HG03066 (cell line): ENCODE results near the gene TSPEAR.
"Not testable (repeated sequence)": the region's sequence is repeated elsewhere in the genome, so short reads cannot be mapped to it uniquely, and the experiment has no call there.

ENCODE experiments used
- ATAC-seq: cut with Tn5 transposase; IDR thresholded peaks from one replicate; pipeline ENCODE4 v1.9.1; 2021; ENCODE audit warnings: low read depth; ENCODE audit not compliant: unreplicated experiment

The TSPEAR gene

DNA sequence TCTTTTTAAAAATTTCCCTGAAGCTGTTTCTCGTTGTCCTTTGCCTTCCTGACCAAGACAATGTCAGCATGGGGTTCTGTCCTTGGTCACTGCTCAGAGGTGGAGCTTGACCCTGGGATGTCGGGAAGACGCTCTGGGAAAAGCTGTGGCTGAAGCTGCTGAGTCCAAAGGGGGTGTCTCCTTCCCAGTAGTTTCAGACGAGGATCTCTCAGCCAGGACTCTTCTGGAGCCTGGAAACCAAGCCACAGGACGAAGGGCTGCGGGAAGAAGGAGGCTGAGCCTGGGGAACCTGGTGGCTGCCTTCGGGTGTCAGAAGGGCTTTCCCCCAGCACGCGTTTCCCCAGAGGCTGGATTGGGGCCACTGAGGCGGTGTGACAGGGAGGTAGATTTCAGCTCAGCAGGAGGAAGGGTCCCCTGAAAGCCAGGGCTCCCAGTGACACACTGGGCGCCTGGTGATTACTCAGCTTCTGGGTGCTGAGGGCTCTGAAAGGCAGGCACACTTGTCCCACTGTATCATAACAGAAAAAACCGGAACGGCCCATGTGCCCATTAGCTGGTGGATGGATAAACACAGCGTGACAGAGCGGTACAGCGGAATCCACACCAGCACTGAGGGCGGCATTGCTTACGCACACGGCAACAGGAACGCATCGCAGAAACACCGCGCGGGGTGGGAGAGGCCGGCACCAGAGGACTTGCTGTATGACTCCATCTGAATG lies 24.4 kb downstream of the TSPEAR start:
- no peak for ATAC-seq

DNA sequence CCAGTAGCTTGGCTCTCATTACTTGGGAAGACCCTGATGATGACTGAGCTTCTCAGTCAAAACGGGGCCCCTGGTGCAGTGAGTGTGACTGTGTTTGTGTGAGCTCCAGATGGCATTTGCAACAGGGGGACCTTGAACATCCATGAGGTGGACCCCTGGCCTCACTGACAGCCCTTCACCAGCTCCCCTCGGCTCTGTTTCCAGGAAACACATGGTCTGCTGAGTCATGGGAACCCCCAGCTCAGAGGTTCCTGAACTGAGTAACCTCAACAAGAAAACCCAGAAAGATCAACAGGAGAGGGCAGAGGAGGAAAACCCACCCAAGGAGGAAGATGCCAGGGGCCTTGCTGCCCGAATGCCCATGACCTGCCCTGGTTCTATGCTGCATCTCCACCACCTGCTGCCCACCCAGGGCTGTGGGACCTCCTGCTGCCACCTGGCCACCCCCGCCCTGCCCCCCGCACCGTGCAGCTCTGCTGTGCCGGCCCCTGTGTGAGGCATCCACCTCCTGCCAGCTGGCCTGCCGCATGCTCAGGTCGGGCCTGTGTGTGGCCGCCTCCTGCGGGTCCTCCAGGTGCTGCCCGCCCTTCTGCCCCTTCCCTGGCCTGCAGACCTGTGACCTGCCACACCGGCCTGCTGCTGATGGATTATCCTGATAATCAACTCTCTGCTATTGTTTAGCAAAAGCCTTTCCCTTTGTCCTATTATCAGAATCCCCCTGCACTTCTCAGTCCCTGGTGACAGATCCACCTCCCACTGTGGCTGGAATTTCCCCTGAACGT lies 25.2 kb downstream of the TSPEAR start:
- no peak for ATAC-seq

DNA sequence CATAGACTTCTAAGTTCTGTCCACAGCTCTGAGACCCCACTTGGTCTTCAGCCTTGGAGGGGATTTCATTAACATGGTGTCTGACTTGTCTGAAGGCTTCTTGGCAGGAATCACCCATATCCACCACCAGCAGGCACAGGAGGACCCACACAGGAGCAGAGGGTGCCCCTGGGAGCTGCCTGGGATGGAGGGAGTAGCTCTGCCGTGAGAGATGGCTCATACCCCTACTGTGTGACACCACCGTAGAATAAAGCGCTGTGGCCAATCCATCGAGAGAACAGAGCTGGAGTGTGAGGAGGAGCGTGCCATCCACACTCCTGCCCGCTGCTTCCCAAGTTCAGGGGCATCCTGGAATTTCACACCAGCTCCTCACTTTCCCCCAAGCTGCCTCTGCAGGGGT lies 26.3 kb downstream of the TSPEAR start:
- not testable (repeated sequence) for ATAC-seq

DNA sequence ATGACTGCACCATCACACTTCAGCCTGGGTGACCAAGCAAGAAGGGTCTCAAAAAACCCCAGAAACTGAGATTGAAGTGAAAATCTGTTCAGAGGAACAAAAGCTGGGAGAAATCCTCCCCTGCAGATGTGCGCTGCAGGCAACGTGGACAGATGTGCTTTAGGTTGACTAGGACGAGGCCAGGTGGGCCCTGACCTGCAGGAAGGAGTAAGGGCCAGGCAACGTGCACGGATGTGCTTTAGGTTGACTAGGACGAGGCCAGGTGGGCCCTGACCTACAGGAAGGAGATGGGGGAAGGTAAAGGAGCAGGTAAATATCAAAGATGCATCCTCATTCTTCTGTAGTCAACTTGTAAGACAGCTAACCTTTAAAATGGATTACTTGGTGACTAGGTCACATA lies 26.9 kb downstream of the TSPEAR start:
- ATAC-seq = no peak

DNA sequence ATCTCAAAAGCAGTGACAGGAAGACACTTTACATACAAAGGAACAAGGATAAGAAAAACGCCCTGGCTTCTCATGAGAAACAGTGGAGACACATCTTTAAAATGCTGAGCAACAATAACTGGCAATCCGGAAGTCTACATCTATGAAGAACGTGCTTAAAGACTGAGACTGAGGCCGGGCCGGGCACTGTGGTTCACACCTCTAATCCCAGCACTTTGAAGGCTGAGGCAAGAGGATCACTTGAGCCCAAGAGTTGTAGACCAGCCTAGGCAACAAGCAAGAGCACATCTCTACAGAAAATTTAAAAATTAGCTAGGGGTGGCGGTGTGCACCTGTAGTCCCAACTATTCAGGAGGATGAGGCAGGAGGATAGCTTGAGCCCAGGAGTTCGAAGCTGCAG lies 27.3 kb downstream of the TSPEAR start:
- ATAC-seq = no peak

DNA sequence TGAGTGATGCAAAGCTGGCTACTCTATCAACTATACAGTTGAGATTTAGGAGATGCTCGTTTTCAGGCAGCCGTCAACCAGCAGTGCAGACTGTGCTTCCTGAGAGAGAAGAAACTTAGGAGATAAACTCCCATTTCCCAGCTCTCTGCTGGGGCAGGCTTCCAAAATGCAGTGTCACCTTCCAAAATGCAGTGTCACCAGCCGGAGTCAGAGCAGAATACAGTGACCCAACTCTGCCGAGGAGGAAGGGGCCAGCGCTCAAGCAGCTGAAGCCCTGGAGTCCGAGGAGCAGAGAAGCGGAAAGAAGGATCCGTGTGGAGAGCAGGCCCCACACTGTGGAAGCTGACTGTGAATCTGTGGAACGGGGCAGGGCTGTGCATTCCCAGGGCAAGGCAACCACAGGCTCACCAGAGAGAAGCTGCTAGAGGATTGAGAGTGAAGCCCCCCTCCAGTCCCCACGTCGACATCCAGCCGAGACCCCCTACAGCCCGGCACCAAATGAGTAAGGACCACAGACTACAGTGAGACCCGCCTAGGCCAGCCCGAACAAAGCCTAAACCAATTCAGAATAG lies 28.7 kb downstream of the TSPEAR start:
- ATAC-seq = no peak

DNA sequence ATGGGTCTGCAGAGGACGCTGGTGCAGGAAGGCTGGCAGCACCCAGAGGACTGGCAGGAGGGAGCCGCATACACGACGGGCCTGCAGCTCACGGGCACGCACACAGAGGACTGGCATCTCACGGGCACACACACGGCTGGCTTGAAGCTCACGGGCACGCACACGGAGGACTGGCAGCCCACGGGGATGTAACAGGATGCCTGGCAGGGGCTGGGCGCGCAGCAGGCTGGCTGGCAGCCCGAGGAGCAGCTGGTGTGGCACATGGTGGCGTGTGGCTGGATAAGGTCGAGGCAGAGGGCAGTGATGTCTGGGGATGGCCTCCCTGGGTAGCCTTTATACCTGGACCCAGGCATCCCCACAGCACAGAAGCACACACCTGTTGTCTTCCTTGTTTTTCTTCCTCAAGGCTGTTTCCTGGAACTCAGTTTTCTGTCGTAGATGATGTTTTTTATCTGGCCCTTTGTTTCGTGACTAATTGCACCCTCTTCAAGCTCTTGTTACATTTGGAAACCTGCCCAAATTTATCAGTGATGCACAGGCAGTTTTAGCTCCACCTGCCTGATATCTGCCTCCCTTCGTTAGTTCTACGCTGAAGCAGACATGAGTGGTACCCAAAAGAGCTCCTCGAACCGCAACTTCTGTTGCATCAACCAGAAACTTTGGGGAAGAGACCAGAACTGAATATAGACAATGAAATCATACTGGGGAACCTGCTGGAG lies 29.4 kb downstream of the TSPEAR start, which contains the start of gene KRTAP12-1:
KRTAP12-1 (minus strand) TSS at position 303 of the 719 bp plus-strand sequence; CDS start at position 263, 40 bp downstream.
- ATAC-seq = no peak

DNA sequence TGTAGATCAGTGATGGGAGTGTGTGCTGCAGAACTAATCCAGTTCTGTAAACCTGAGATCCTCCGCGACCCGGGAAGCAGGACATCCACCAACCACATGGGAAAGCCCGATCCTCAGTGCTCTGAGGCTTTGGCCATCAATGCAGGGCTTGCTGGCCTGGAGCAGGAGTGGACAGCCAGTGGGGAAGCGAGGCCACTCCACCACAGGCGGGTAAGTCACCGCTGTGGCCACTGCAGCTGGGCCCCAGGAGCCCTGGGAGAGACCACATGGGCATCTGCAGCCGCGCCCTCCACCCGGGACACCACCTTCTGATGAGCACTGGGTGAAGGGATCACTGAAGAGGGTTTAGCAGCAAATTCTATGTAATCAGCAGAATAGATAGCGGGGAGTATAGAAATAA lies 30.2 kb downstream of the TSPEAR start:
- ATAC-seq = no peak

DNA sequence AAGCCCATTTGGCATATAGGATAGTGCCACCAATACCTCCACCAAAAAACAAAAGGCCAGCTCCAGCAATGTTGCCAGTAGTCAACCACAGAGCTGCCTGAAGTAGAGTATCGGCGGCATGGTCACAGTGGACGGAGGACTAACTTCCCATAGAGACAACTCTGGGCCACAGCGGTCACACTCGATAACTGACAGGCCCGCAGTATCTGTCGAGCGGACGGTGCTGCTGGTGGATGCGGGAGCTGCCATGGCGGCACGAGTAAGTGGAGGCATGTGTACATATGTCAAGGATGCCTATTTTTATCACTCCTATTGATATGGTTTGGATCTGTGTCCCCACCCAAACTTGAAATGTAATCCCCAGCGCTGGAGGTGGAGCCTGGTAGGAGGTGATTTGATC lies 33.5 kb downstream of the TSPEAR start:
- ATAC-seq = no peak

DNA sequence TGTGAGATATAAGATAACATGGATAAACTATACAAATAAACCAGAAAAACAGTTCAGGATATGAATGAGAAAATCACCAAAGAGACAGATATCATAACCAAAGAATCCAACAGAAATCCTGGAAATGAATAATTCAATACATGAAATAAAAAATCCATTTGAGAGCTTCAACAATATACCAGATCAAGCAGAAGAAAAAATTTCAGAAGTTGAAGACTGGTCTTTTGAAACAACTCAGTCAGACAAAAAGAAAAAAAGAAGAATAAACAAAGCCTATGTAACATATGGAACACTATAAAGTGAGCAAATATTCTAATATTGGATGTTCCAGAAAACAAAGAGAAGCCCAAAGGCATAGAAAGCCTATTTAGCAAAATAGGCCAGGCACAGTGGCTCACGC lies 39.5 kb downstream of the TSPEAR start:
- ATAC-seq = no peak

DNA sequence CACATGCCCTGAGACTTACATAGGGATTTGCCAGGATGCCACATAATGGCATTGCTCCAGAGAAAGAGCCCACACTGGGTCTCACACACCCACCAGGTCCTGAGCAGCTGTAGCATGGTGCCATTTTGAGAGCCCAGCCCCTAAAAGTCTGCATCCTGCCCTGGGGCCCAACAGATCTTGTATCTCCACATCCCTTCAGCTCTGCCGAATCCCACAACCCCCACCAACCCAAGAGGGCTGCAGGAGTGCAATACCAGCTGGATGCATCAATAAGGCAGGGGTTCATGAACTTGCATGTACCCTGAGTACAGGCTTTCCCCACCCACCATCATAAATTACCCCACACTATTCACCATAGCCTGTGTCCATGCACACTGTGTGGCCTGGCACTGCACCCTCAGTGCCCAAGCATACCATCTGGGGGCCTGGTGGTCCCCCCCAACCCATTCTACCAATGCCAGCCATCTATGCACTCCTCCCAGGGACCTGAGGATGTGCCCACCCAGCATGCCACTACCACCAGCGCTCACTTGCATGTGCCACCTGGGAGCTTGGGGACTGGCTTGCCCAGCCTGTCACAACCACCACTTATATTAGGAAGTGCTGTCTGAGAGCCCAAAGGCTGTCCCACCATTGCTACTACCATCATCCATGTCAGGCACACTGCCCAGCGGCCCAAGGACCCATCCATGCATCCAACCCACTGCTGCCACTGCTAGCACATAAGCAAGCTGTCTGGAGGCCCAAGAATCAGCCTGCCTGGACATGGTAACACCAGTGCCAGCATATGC lies 40.5 kb downstream of the TSPEAR start:
- ATAC-seq = no peak

DNA sequence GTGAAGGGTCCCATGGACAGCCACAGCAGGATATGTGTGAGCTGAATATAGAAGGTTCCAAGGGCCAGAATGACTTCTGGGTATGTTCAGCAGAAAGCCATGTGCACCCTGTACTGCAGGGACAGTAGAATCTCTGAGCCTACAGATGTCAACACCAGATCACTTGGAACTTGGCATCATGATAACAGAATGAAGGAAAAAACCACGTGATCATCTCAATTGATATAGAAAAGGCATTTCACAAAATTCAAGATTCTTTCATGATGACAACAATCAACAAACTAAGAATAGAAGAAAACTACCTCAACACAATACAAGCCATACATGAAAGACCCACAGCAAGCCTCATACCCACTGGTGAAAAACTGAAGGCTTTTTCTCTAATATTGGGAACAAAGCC lies 43.8 kb downstream of the TSPEAR start:
- no peak for ATAC-seq

DNA sequence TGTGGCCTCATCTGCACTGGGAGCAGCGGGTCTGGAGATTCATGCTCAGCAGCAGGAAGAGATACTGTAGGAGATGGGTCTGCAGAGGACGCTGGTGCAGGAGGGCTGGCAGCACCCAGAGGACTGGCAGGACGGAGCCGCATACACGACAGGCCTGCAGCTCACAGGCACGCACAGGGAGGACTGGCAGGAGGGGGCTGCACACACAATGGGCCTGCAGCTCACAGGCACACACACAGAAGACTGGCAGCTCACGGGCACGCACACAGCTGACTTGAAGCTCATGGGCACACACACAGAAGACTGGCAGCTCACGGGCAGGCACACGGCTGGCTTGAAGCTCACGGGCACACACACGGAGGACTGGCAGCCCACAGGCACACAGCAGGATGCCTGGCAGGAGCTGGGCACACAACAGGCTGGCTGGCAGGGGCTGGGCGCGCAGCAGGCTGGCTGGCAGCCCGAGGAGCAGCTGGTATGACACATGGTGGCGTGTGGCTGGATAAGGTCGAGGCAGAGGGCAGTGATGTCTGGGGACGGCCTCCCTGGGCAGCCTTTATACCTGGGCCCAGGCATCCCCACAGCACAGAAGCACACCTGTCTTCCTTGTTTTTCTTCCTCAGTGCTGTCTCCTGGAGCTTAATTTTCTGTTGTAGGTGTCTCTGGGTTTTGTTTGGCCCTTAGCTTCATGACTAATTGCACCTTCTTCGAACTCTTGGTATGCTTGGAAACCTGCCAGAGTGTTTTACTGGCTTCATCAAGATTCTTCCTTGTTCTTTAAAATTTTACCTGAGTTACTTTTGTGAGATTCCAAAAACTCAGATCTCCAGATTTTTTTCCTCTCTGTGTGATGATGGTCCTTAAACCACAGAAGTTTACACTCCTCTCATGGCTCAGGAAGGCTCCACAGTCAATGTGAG lies 44.7 kb downstream of the TSPEAR start, which contains the start of gene KRTAP12-2:
KRTAP12-2 (minus strand) TSS at position 527 of the 920 bp plus-strand sequence; CDS start at position 486, 41 bp downstream.
- ATAC-seq = no peak

DNA sequence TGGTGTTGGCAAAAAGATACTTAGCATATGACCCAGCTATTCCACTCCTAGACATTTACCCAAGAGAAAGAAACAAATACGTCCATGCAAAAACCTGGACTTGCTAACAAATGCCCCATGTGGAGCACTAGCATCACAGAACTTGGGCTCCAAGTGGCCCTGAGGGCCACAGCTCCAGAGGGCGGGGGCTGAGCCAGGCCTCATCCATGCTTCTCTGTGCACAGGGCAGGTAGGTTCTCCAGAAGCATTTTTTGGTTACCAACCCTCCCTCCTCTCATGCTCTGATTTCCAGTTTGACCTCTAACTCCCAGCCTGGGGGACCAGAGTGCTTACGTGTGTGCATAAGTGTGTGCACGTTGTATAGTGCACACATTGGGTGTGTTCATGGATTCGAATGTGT lies 46.7 kb downstream of the TSPEAR start:
- no peak for ATAC-seq

DNA sequence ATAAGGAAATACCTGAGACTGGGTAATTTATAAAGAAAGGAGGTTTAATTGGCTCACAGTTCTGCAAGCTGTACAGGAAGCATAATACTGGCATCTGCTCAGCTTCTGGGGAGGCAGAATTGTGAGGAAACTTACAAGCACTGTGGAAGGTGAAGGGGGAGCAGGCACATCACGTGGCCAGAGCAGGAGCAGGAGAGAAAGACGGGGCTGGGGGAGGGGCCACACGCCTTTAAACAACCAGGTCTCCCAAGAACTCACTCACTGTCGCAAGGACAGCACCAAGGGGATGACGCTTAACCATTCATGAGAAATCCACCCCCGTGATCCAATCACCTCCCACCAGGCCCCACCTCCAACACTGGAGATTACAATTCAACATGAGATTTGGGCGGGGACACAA lies 49.8 kb downstream of the TSPEAR start:
- not testable (repeated sequence) for ATAC-seq

DNA sequence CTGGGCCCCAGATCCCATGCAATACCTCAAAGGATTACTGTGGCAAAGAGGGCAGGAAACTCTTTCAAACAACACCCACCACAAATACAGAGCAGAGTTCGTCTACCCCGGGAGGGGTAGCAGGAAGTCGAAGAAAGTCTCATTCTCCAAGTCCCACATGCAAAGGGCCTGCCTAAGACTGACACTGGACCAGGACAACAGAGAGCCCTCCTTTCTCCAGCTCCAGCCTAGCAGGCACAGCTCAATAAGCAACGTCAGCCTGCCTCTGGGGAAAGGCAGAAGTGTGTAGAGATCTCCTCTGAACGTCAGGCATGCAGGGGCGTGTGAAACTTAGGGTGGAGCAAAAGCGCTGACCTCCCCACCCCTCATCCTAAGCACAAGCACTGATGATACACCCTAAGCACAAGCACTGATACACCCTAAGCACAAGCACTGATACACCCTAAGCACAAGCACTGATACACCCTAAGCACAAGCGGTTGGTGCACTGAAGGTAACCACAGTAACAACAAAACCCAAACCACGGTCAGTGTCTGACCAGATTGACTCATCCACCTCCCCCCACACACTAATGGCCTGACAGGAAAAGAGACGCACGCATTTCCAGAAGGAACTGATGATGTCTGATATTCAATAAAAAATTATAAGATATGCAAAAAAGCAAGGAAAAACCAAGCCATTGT lies 52.3 kb downstream of the TSPEAR start:
- no peak for ATAC-seq

DNA sequence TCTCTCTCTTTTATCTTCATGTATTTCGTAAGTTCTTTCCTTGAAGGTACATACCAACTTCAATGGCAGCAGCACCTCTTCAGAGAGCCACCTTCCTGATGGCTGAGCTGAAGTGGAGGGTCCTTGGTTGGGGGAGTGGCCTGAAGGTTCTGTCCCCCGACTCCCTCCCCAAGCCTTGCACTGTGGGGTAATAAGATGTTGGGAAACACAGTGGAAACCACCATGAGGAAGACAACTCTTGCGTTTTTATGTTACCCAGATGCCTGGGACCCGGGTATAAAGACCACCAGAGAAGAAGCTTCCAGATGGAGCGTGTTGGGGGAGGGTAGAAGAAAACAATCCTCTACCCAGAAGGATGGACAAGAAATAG lies 52.8 kb downstream of the TSPEAR start:
- ATAC-seq = no peak
